HEK293 (cell line): Measurements from ENCODE around the gene CYB5R4.

ENCODE experiments used
- SP2 ChIP-seq: fragments of 450-650 bp; formaldehyde crosslinking; IDR thresholded peaks from 2 replicates; pipeline ENCODE4 v1.5.1; 2016; ENCODE audit warnings: missing biosample characterization, missing genetic modification characterization
- ZBTB17 ChIP-seq: fragments of 450-650 bp; formaldehyde crosslinking; IDR thresholded peaks from 2 replicates; pipeline ENCODE4 v1.5.1; 2016; ENCODE audit warnings: missing biosample characterization, missing genetic modification characterization
- ZBTB20 ChIP-seq: fragments of 450-650 bp; formaldehyde crosslinking; IDR thresholded peaks from 2 replicates; pipeline ENCODE4 v1.5.1; 2016; ENCODE audit warnings: missing biosample characterization, missing genetic modification characterization
- ZNF174 ChIP-seq: fragments of 450-650 bp; formaldehyde crosslinking; IDR thresholded peaks from 2 replicates; pipeline ENCODE4 v1.5.0; 2017; ENCODE audit warnings: missing biosample characterization, mild to moderate bottlenecking, missing genetic modification characterization
- ZNF24 ChIP-seq: fragments of 450-650 bp; formaldehyde crosslinking; IDR thresholded peaks from 2 replicates; pipeline ENCODE4 v1.5.1; 2016; ENCODE audit warnings: missing biosample characterization, missing genetic modification characterization
- ZNF548 ChIP-seq: fragments of 450-650 bp; formaldehyde crosslinking; IDR thresholded peaks from 2 replicates; pipeline ENCODE4 v1.5.1; 2016; ENCODE audit warnings: missing biosample characterization, missing genetic modification characterization
- ZNF629 ChIP-seq: fragments of 450-650 bp; formaldehyde crosslinking; IDR thresholded peaks from 2 replicates; pipeline ENCODE4 v1.5.1; 2017; ENCODE audit warnings: missing biosample characterization, missing genetic modification characterization
- ZNF701 ChIP-seq: fragments of 450-650 bp; formaldehyde crosslinking; IDR thresholded peaks from 2 replicates; pipeline ENCODE4 v1.5.1; 2016; ENCODE audit warnings: missing biosample characterization, missing genetic modification characterization
- TF ChIP-seq, protein P1 (sequence below): fragments of 450-650 bp; formaldehyde crosslinking; IDR thresholded peaks from 2 replicates; pipeline ENCODE4 v1.5.1; 2016; ENCODE audit warnings: missing biosample characterization, missing genetic modification characterization
- TF ChIP-seq, protein P2 (sequence below): fragments of 450-650 bp; formaldehyde crosslinking; IDR thresholded peaks from 2 replicates; pipeline ENCODE4 v1.5.1; 2016; ENCODE audit warnings: missing biosample characterization, missing genetic modification characterization

DNA sequence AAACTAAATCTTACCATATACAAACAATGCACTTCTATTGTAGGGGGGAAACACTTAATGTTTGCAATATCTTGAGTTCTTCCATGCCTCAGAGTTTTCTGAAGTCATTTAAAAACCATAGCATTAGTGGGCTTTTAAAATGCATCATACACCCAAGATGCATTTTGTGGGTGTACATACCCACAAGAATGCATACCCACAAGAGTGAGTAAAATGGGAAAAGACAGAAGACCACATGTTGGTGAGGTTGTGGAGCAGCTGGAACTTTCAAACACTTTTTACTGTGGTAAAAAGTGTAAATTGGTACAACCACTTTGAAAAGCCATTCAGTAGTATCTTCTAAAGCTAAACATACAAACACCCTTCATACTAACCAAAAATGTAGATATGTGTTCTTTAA lies 57.5 kb downstream of the CYB5R4 start:
- TF ChIP-seq ZNF24 (tag by site-specific recombination): no peak
- TF ChIP-seq, protein P1, sequence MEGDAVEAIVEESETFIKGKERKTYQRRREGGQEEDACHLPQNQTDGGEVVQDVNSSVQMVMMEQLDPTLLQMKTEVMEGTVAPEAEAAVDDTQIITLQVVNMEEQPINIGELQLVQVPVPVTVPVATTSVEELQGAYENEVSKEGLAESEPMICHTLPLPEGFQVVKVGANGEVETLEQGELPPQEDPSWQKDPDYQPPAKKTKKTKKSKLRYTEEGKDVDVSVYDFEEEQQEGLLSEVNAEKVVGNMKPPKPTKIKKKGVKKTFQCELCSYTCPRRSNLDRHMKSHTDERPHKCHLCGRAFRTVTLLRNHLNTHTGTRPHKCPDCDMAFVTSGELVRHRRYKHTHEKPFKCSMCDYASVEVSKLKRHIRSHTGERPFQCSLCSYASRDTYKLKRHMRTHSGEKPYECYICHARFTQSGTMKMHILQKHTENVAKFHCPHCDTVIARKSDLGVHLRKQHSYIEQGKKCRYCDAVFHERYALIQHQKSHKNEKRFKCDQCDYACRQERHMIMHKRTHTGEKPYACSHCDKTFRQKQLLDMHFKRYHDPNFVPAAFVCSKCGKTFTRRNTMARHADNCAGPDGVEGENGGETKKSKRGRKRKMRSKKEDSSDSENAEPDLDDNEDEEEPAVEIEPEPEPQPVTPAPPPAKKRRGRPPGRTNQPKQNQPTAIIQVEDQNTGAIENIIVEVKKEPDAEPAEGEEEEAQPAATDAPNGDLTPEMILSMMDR (tag by site-specific recombination): no peak
- TF ChIP-seq ZNF629 (tag by site-specific recombination): no peak
- no peak for TF ChIP-seq ZBTB17 (tag by site-specific recombination)
- no peak for TF ChIP-seq SP2 (tag by site-specific recombination)
- TF ChIP-seq ZNF701 (tag by site-specific recombination): no peak
- TF ChIP-seq, protein P2, sequence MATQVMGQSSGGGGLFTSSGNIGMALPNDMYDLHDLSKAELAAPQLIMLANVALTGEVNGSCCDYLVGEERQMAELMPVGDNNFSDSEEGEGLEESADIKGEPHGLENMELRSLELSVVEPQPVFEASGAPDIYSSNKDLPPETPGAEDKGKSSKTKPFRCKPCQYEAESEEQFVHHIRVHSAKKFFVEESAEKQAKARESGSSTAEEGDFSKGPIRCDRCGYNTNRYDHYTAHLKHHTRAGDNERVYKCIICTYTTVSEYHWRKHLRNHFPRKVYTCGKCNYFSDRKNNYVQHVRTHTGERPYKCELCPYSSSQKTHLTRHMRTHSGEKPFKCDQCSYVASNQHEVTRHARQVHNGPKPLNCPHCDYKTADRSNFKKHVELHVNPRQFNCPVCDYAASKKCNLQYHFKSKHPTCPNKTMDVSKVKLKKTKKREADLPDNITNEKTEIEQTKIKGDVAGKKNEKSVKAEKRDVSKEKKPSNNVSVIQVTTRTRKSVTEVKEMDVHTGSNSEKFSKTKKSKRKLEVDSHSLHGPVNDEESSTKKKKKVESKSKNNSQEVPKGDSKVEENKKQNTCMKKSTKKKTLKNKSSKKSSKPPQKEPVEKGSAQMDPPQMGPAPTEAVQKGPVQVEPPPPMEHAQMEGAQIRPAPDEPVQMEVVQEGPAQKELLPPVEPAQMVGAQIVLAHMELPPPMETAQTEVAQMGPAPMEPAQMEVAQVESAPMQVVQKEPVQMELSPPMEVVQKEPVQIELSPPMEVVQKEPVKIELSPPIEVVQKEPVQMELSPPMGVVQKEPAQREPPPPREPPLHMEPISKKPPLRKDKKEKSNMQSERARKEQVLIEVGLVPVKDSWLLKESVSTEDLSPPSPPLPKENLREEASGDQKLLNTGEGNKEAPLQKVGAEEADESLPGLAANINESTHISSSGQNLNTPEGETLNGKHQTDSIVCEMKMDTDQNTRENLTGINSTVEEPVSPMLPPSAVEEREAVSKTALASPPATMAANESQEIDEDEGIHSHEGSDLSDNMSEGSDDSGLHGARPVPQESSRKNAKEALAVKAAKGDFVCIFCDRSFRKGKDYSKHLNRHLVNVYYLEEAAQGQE: no peak
- no peak for TF ChIP-seq ZBTB20 (tag by site-specific recombination)
- TF ChIP-seq ZNF174 (tag by site-specific recombination): no peak
- TF ChIP-seq ZNF548 (tag by site-specific recombination): no peak
